Mucosa of gallbladder (tissue), 1 donor: Measurements from ENCODE around the gene GALNTL6. TPM values are rescaled to one million over a fixed set of nuclear protein-coding genes. Genes with fewer than 3 reads are reported as not detected.

Experiments used
- DNase-seq: peaks from one replicate; pipeline ENCODE4 v3.0.0-alpha.2; 2020; ENCODE audit warnings: low spot score
- total RNA-seq: library from RNA; stranded (reverse); gene quantifications from one replicate; pipeline ENCODE4 v1.2.1, GENCODE V29; 2021
- donor health status: DM: no; HTN: no; CAD: no.

The GALNTL6 gene
- total RNA-seq, 1 donor from 2014 or later = 0.75 TPM

DNA sequence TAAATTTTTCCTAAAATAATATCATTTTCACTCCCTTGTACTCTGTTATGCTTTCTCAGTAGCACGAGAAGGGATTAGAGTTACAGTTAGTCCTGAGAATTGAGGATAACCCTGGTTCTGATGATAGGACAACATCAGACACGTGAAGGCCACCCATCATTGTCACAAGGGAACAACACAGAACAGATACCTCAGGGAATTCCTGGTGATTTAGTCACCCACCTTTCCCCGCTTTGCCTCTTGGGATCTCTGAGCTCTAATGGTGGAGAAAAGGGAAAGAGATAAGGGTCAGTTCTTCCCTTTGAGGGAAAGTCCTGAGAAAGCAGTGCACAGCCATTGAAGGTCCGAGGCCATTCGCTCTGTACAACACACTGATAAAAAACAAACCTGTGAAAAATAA, 1243.1 kb downstream of the GALNTL6 start:
- DNase-seq = no peak

DNA sequence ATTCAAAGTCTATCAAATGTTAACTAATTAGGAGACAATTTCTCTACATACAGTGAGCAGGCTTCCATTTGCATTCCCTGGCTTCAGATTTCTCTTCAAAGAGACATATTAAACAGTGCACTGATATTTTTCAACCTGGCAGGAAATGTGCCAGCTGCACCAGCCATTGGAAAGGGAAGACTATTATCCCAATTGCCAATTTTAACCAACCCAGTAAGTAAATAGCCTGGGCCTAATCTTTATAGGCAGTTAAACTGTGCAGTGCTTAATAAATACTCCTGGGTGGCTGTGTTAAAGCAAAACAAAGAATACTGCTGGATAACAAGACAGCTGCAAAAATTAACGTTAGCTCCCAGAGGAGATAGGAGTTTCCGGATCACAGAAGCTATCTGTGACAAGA, 1243.5 kb downstream of the GALNTL6 start:
- no peak for DNase-seq

DNA sequence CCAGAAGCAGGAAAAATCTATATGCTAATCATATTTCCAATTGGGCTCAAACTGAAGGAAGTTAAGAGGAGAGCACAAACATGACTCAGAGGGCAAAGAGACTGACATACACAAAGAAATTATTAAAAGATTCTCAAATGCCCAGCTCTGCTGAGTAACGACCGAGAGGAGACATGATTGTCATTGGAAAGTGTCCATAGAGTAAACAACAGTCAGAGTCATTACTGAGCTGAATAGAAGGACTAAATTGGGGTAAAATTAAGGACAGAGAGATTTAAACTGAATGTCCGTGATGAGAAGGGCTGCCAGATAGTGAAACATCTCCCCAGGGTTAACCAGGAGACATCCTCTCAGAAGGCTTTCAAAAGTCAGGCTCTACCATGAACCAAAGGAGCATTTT, 1244.2 kb downstream of the GALNTL6 start:
- DNase-seq = no peak

DNA sequence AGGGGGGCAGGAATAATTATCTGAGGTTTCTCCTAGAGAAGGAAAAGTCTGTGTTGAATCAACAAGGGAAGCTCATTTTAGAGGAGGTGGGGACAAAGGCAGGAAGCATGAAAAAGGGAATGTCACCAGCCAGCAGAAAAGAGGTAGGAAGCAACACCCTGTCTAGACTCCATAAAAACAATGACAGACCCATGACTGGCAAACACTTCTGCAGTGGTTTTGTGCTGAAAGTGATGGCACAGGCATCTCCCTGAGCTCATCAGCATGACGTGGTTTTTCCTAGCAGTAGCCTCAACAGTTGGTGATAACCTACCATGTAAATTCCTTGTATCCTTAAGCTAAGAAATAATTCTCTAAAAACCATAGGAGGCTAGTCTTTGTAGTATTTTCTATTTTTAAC, 1244.7 kb downstream of the GALNTL6 start:
- DNase-seq = no peak

DNA sequence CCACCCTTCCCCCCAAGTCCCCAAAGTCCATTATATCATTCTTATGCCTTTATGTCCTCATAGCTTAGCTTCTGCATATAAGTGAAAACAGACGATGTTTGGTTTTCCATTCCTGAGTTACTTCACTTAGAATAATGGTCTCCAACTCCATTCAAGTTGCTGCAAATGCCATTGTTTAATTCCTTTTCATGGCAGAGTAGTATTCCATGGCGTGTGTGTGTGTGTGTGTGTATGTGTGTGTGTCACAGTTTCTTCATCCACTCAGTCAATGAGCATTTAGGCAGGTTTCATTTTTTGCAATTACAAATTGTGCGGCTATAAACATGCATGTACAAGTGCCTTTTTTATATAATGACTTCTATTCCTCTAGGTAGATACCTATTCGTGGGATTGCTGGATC, 1248.0 kb downstream of the GALNTL6 start:
- DNase-seq = no peak

DNA sequence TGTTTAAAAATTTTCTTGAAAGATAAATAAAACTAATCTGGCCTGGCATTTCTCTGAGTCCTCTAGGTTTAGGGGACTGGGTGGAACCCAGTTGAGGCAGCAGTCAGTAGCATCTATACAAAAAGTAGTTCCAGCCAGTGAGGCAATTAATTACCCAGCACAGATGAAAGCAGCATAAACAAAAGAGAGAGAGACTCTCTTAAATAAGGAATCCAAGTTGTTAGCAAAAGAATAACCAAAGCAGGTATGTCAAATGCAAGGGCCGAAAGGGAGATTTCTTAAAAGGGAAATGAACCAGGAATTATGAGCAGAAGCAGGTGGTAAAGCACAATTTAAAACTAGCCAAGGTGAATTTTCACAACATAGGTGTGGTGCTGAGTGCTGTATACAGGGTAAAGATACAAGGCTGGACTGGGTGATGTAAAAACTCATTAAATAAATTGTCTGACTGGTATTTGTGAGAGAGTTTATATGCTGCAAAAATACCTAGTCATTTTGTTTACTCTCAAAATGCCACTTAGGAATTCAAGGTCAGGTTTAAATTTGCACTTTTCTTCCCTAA, 1260.8 kb downstream of the GALNTL6 start:
- DNase-seq = no peak

DNA sequence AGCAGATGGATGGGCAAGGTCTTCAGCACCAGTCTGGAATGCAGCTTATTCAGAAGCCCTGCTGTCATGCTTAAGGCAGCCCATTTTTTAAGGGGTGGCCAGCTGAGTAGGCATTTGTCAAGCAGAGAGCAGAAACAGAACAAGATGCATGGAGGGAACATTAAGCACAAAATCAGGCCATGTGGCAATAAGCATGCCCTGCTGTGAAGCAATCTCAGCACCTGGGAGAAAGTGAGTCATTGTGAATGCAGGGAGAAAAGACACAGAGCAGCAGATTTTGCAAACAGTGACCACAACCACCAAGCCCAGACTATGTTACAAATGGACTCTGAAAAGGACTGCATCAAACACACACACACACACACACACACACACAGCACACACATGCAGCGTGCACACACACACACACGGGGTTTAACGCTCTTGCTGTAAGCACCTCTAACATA, 1261.3 kb downstream of the GALNTL6 start:
- DNase-seq = no peak

DNA sequence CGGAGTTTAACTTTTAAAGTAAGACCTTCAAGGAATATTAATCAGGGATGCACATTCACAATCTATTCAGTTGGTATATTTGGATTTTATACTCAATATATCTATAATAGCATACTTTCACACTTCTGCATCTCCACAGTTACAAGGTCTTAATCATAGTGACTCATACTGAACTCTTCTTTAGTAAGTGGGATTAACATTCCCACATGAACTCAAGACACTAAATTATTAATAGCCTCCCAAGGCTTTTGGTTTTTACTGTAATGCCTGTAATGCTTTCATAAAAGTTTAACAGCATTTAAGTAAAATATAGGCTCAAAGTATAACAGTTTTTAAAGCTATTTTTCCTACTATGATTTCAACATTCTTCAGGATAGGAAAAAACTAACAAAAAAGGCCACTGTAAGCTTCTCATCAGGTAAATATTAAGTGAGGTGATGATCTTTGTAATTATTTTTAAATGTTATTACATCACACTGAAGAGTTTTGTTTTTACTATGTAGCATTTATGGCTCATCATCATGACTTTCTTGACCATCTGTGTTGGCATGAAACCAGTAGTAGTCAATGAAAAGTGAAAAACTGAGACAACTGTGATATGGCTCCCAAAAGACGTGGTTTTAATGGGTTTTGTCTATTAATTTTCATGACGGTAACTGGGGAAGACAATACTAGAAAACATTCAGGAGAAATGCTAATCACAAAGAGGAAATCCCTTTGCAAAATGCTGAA, 1263.9 kb downstream of the GALNTL6 start:
- DNase-seq = no peak

DNA sequence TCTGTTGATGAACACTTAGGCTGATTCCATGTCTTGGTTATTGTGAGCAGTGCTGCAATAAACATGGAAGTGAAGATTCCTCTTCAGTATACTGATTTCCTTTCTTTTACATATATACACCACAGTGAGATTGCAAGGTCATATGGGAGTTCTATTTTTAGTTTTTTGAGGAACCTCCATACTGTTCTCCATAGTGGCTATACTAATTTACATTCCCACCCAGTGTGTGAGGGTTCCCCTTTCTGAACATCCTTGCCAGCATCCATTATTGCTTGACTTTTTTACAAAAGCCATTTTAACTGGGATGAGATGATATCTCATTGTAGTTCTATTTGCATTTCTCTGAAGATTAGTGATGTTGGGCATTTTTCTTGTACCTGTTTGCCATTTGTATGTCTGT, 1274.9 kb downstream of the GALNTL6 start:
- no peak for DNase-seq
